HG03045 (cell line): ENCODE data around the gene SMTN.
"Not testable (repeated sequence)": the region's sequence is repeated elsewhere in the genome, so short reads cannot be mapped to it uniquely, and the experiment has no call there.

Source experiments
- ATAC-seq: cut with Tn5 transposase; IDR thresholded peaks from one replicate; pipeline ENCODE4 v1.9.1; 2021; ENCODE audit warnings: mild to moderate bottlenecking, moderate library complexity; ENCODE audit not compliant: unreplicated experiment

SMTN gene

DNA sequence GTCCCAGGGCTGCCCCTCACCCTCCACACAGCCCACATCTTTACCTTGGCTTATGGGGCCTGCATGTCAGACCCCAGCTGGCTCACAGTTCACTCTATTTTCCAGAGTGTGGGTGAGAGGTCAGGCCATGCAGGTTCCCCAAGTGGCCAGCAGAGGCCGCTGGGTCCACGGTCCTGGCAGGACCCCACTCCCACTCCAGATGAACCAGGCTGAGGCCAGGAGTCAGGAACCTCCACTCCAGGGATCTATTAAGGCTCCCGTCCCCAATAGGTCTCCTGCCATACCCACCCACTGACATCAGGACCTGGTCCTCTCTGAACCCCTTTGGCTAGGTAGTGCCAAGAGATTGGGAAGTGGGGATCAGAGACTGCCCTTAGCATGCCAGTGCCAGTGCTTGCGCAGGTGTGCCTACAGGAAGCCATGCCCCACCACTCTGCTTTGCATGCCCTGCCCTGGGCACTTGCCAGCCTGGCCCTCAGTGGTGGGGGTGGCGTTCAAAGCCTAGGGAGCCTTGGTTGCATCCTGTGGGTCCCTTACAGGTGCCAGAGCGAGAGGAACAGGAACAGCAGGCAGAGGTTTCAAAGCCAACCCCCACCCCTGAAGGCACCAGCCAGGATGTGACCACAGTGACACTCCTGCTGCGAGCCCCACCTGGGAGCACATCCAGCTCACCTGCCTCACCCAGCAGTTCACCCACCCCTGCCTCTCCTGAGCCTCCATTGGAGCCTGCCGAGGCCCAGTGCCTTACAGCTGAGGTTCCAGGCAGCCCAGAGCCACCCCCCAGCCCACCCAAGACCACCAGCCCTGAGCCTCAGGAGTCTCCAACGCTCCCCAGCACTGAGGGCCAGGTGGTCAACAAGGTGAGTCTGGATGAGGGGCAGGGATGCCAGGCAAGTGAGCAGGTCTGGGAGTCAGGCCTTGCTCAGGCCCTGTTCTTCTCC, 8.3 kb downstream of the SMTN start:
- no peak for ATAC-seq

DNA sequence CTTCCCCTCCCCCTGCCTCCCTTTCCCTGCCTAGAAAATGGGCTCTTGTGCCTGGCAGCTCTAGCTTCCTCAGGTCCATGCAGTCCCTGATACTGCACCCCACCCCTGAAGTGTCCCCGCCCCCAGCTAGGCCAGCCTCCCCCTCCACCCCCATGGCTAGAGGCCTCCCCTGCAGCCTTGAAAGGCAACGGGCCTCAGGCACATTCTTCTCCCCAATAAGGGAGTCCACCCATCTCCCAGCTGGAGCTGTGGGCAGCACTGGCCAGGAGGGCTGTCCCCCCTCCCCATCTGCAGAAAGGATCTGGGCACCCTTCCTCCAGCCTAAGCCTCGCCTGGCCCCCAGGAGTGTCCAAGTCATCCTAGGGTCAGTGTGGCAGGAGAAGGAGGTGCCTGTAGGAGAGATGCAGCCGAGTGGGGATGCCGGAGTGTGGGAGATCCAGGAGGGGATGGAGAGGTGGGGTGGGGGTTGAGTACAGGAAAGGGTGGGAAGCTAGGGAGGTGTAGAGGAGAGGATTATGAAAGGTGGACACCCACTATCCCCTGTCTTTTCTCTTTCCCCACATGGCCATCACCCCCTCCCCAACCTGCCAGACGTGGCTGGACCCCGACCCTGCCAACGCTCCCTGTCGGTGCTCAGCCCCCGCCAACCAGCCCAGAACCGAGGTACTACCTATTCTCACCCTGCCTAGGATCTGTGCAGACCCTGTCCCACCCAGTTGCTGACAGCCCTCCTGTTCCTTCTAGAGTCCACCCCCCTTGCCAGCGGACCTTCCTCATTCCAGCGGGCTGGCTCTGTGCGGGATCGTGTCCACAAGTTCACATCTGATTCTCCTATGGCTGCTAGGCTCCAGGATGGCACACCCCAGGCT, 9.3 kb downstream of the SMTN start:
- ATAC-seq = no peak

DNA sequence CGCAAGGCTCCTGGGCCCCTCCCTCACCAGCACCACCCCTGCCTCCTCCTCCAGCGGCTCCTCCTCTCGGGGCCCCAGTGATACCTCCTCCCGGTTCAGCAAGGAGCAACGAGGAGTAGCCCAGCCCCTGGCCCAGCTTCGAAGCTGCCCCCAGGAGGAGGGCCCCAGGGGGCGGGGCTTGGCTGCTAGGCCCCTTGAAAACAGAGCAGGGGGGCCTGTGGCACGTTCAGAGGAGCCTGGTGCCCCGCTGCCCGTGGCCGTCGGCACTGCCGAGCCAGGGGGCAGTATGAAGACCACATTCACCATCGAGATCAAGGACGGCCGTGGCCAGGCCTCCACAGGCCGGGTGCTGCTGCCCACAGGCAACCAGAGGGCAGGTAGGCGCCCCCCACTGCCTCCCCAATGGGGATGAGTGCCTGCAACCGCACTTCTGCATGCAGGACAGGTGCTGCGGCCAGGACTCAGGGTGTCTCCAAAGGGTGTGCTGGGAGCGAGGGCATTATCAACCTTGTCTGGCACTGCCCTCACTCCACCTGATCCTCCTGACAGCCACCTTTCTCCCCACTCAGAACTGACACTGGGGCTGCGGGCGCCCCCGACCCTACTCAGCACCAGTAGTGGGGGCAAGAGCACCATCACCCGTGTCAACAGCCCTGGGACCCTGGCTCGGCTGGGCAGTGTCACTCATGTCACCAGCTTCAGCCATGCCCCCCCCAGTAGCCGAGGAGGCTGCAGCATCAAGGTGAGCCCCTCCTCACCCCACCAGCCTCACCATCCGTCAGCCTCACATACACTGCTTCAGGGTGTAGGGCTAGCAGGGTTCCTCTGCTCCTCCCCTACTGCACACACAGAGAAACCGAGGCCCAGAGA, 10.2 kb downstream of the SMTN start:
- no peak for ATAC-seq

DNA sequence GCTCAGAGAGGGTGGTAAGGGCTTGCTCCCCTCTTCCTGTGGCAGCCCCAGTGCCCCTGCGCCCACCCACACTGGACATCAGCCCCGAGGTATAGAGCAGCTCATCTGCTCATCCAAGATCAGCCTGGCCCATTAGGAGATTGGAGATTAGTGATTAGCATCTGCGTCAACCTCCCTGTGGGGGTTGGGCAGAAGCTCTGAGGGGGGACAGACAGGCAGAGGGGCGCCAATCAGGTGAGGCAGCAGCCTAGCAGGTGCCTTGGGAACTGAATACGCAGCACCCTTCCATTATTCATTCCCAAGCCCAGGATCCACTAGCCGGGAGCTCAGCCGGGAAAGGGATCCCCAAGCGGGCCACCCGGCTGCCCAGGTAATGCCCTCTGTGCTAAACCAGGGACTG, 11.0 kb downstream of the SMTN start:
- no peak for ATAC-seq

DNA sequence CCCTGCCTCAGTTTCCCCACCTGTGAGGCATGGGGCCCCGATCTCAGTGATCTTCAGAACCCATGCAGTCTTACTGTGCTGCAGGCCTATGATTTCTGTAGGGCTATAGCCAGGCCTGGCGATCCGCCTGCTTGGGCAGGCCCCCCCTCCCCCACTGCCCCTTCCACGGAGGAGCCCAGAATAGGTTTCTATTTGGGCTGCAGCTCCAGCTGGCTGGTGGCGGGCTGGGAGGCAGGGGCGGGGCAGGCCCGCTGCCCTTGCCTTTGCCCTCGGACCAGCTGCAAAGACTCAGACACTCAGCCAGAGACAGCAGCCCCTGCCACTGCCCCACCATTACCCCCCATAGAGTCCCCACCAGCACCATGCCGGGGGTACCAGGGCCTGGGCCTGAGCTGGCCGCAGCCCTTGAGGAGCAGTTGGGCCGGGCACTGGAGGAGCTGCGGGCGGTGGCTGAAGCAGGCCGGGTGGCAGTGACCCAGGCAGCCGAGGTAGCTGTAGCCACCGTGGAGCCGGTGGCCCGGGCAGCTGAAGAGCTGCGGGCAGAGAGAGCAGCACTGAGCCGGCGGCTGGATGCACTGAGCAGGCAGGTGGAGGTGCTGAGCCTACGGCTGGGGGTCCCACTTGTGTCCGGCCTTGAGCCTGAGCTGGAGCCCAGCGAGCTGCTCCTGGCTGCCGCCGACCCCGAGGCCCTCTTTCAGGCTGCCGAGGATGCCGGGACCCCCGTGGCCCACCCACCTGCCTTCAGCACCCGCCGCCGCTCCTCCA, 12.2 kb downstream of the SMTN start:
- ATAC-seq = no peak

DNA sequence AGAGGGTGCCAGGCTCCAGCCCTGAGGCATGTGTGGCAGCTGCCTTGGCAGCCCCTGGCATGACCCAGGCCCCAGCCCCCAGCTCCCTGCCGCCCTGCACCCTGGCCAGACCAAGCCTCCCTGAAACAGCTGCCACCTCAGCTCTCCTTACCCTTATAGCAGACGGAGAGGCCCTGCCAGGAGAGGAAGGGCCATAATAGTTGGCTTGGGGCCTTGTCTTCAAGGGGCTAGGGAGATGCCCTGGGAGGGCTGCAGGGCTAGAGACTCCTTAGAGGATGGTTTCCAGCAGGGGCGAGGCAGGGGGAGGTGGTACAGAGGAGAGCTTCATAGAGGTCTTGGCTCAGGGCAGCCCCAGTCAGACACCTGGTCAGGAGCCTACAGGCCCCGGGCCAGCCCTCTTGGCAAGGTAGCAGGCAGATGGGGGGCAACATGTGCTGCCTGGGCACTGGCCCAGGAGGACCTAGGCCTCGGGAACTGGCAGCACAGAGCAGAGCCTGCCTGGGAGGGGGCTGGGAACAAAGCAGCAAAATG, 13.0 kb downstream of the SMTN start:
- no peak for ATAC-seq

DNA sequence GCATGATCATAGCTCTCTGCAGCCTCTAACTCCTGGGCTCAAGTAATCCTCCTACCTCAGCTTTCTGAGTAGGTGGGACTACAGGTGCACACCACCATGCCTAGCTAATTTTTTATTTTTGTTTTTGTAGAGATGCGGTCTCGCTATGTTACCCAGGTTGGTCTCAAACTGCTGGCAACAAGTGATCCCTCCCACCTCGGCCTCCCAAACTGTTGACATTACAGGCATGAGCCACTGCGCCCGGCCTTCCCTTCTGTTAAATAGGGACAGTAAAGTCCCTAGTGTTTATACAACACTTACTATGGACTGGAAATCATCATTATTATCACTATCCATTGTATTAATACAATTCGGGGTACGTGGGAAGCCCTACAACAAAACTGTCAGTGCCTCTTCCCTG, 13.6 kb downstream of the SMTN start:
- ATAC-seq = no peak

DNA sequence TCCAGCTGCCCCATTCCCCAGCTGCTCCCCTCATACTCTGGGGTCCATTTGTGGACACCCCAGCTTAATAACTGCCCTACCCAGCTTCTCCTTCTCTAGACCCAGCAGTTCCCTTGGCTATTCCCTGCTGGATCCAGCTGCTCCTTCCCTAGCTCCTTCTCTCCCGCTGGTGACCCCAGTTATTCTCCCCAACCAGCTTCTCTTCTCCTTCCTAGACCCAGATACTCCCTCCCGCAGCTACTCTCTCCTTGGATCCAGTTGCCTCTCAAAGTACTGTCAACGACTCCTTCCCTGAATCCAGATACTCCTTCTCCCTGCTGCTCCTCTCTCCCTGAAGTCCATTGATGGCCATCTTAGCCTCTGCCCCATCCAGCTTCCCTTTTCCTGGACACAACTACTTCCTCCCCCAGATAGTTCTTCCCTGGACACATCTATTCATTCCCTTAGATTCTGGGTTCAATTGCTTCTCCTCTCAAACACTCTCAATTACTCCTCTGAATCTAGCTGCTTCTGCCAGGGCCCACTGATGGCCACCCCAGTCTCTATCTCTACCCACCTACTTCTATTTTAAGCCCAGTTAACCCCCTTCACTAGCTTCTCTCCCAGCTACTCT, 14.6 kb downstream of the SMTN start:
- ATAC-seq = no peak

DNA sequence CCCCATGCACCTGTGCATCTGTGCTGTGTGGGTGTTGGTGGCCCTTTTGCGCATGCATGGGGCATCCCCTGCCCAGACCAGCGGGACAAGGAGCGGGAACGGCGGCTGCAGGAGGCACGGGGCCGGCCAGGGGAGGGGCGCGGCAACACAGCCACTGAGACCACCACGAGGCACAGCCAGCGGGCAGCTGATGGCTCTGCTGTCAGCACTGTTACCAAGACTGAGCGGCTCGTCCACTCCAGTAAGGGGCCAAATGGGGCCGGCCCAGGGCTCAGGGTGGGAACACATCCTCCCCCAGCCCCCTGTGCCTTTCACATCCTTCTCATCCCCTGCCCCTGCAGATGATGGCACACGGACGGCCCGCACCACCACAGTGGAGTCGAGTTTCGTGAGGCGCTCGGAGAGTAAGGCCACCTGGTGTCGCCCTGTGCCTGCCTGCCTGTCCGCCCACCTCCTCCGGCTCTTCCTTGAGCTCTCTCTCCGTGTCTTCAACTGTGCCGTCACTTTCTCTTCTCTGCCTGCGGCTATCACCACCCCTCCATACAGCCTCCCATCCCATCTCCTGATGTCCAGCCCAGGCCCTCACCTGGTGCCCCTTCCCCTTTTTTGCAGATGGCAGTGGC, 15.7 kb downstream of the SMTN start:
- no peak for ATAC-seq

DNA sequence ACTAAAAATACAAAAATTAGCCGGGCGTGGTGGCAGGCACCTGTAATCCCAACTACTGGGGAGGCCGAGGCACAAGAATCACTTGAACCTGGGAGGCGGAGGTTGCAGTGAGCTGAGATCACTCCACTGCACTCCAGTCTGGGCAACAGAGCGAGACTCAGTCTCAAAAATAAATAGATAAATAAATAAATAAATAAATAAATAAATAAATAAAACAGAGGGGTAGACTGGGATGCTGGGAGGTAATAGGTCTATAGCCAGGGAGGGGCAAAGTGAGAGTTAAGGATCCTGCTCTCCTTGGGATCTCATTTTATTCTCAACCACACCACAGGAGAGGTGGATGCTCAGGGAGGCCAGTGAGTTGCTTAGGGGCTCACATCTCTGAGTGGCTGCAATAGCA, 16.4 kb downstream of the SMTN start:
- ATAC-seq = not testable (repeated sequence)

DNA sequence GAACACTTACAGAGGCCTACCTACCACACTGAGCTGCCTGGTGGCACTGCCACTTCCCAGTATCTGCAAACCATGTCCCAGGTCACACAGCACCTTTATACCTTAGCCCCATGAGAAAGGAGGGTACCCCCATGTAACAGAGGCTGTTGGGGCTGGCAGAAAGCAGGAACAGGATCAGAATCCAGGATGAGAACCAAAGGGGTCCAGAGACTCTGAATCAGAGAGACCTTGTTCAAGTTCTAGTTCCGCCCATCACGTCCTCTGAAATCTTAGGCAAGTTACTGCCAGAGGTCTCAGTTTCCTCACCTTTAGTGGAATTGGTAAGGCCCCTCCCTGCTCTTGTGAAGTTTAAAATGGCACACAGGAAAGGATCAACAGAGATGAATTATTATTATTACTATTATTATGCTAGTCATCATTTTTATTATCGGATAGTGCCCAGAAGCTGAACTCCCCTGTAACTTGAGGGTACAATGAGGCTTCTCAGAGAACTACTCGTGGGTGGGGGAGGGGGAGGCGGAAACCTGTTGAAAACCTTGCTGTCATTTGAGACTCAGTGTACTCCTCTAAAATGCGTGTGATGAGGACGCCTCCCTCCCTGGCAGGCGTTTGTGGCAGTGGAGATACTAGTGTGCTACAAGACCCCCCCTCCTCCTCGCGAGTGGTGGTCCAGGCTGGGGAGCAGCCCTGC, 17.0 kb downstream of the SMTN start:
- ATAC-seq = no peak

DNA sequence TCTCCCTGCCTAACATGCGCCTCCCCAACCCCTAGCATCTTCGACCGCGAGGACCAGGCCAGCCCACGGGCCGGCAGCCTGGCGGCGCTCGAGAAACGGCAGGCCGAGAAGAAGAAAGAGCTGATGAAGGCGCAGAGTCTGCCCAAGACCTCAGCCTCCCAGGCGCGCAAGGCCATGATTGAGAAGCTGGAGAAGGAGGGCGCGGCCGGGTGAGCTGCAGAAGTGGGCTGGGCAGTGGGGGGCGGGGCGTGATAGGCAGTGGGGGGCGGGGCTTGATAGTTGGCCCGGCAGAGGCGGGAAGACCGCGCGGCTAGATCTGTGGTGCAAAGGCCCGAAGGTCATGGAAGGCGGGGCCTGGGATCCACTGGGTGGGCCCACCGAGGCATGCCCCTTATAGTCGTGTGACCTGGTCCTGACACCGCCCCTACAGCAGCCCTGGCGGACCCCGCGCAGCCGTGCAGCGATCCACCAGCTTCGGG, 17.6 kb downstream of the SMTN start:
- ATAC-seq = no peak

DNA sequence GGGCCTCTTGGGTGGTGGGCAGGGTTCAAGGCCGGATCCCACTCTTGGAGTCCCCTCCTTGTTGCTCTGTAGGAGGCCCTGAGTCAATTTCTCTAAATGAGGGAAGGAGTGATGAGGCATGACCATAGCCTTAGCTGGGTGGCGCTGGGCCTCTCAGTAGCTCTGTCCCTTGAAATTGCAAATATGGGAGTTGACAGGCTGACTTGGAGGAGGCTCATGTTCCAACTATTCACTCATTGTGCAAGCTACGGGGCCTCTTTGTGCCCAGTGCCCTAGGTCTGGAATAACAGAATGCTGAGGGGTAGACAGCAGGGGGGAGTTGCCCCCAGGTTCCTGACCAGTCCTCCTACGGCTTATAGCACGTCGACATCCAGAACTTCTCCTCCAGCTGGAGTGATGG, 18.3 kb downstream of the SMTN start:
- no peak for ATAC-seq

DNA sequence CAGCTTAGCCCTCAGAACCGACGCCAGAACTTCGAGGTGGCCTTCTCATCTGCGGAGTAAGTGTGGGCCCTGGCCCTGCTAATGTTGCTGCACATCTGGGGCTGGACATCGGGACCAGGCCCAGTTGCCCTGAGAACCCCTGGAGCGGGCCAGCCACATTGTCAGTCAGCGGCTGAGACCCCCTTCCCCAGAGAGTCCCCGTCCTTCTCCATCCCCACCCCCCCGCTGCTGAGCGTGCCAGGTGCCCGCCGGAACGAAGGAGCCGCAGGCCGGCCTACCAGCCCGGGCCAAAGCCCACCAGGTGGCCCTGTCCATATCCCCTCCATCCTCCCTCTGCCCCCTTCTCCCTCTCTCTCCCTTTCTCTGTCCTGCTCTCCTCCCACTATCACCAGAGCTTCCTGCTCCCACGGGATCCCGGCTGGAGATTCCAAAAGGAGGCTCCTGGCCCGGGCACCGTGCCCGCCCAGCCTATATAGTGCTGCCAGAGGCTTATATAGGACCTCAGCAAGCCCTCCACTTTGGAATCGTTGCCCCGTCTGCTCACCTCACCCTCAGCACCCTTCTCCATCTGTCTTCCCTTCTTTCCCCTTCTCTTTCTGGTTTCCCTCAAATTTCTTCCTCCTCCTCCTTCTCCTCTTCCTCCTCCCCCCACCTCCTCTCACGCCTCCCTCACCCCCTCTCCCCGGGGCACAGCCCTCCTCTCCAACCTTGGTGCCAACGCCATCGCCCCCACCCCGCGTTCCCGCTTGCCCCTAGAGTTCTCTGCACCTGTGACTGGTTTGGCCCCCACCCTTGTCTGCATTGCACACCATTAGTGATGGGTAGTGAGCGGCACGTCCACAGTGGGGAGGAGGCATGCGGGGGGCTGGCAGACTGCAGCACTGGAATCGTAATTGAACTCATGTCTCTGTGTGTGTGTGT, 19.0 kb downstream of the SMTN start:
- ATAC-seq = no peak

DNA sequence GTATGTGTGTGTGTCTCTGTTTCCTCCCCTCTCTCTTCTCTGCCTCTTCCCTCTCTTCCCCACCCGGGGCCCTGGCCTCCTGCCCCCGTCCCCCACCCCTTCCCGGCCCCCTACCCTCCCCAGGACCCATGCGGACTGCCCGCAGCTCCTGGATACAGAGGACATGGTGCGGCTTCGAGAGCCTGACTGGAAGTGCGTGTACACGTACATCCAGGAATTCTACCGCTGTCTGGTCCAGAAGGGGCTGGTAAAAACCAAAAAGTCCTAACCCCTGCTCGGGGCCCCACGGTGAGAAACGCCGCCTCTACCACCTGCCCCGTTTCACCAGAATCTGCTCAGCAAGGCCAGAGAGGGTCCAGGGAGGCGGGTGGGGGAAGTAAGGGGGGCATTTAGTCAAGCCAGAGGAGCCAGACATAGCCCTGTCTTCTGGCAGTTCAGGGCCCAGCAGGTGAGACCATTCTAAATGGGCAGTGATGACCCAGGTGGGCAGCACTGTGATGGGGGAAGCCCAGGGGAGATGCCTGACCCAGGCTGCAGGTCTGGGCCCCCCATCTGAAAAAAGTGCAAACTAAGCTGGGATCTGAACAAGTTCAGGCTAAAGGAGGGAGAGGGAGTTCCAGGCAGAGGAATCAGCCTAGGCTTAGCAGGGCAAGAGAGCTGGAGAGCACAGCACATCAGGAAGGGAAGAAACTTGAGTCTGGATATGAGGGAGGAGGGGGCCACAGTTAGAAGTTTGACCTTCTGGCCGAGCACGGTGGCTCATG, 19.8 kb downstream of the SMTN start:
- ATAC-seq = no peak

DNA sequence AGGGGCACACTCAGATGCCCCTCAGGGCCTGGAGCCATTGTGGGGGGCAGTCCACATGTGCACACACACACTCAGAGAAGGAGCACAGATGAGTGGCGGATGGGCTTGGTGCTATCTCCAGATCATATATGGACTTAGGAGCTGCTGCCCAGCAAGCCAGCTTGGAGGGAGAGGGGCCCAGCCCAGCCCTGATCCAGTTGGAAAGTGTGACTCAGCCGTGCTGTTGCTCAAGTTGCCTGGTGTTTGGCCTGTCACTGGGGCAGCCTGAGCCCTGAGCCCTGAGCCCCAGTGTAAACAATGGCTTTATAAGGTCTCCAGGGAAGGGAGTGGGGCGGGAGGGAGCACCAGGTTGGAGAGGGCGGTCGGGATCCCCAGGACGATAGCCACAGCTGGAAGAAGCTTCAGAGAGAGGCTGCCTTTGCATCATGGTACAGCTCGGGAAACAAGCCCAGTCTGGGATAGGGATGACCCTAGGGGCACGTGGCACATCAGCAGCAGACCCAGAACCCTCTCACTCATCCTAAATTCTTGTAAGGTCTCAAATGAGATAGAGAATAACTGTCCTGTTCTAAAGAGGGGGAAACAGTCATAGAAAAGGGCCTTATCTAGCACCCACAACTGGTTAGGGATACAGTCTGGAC, 21.4 kb downstream of the SMTN start:
- ATAC-seq = no peak
